GM18508 (cell line): ENCODE measurements around the gene PPP1R37.
A peak's percentile ranks its signal among the peaks of the same experiment; 100 is the strongest.

ENCODE experiments used
- ATAC-seq: cut with Tn5 transposase; IDR thresholded peaks from one replicate; pipeline ENCODE4 v1.9.1; 2021; ENCODE audit warnings: moderate number of reproducible peaks; ENCODE audit not compliant: insufficient read depth, unreplicated experiment

Gene PPP1R37

DNA sequence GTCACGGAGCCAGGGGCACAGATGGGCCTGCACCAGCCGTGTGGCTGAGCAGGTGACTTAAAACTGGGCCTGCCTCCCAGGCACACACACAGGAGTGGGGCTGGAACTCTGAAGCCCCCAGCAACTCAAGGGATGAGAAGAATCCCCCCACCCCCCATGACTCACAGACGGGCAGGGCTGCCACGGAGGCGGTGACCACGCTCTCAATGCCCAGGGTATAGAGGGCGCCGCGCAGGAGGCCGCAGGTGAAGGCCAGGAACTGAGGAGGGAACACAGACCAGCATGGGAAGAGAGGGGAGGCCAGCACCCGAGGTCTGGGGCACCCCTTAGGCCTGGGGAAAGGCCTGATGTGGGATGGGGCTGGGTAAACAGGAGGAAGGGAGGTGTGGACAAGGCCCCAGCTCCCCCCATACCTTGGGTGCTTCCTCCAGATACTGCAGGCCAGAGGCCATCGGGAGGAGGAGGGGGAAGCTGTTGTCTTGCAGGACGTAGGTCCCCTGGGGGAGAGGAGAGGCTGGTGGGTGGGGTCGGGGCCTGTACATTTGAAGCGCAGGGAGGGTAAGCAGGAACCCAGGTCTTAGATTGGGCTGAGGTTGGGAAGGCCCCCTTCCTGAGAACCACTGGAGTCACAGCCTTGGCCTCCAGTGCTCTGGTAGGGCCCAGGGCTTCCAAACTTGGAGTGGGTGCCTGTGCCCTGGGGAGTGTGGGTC lies 70.9 kb downstream of the PPP1R37 start:
- no peak for ATAC-seq

DNA sequence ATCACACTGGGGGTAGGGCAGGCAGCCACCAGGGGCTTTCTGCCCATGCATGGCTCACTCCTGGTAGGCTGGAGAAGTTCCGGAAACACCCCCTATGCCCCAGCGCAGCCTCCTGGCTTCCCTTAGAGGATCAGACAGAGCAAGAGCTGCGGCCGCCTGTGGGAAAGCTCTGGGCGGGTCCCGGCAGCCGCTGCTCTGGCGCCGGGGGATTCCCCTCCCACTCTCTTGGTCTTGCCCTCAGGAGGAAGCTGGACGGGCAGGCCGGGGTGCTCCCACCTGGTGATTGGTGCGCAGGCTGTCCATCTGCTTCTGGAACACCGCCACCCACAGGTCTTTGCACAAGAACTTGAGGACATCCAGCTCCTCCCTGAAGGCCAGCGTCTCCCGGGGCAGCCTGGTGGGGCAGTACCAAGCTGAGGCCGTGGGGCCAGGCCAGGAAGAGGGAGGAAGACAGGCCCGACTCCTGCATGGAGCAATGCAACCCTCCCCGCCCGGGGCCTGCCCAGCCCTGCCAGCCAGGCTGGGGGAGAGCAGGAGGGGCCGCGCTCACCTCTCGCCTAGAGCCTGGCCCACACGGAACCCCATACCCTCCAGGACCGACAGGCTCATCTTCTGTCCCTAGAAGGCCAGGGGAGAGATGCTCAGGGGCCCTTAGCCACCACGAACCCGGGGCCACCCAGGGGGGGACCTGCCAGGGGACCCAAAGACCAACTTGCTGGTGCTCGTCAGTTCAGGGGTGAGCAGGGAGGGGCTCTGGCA lies 71.8 kb downstream of the PPP1R37 start:
- peak; percentile 58 for ATAC-seq

DNA sequence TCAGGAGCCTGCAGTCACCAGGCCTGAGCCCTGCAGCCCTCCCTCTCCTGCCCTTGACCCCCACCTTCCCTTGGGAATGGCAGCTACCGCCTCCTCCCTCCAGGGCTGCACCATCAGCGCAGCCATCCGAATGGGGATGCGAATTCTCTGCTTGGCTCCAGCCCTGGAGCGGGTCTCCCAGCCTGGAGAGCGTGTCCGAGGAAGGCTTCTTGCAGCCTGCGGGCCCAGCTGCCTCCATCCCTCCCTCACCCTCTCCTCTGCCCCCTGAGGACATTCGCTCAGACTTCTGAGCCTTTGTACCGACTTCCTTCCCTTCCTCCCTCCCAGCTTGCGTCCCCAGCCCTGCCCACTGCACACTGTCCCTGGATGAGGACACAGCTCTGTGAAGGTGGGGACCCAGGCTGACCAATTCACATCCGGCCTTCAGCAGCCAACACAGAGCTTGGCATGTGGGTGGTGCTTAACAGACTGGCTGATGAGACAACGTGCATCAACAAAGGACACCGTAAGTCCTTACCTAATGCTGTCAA lies 73.8 kb downstream of the PPP1R37 start:
- ATAC-seq = no peak

DNA sequence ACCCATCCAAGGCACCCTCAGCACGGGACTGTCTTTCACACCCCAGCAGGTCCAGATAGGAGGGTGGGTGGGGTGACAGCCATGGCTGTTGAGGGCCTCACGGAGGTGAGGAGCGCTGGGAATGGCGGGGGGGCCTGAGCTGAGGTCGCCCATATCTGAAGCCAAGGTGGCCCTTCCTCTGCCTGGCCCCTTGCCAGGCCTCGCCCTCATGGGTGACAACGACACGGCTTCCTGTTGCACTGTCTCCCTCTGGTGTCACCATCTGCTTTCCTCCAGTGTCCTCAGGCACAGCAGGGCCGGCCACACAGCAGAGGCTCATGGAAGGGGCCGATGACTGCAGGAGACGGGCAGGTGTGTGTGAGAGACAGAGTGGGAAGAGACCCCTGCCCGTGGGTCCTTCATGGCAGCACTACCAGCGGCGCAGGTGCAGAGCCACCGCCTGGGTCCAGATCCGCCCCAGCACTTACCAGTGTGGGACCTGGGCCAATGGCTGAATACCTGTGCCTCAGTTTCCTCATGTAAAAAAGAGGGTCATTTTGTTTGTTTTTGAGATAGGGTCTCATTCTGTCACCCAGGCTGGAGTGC lies 75.9 kb downstream of the PPP1R37 start:
- ATAC-seq = no peak

DNA sequence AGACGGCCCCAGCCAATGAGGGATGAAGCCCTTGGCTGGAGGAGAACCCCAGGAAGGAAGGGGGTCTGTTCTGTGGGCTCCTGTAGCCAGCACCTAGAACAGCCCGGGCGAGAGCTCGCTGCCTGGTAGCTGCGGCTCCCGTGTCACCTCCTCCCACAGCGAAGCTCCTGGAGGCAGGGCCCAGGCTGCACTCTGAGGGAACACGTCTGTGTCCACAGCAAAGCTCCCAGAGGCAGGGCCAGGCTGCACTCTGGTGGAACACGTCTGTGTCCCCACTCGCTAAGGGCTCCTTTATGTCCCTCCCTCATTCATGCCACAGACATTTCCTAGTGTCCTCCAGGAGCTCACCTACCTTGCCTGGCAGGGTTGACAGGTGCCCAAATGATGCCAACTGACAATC lies 76.6 kb downstream of the PPP1R37 start:
- ATAC-seq = no peak

DNA sequence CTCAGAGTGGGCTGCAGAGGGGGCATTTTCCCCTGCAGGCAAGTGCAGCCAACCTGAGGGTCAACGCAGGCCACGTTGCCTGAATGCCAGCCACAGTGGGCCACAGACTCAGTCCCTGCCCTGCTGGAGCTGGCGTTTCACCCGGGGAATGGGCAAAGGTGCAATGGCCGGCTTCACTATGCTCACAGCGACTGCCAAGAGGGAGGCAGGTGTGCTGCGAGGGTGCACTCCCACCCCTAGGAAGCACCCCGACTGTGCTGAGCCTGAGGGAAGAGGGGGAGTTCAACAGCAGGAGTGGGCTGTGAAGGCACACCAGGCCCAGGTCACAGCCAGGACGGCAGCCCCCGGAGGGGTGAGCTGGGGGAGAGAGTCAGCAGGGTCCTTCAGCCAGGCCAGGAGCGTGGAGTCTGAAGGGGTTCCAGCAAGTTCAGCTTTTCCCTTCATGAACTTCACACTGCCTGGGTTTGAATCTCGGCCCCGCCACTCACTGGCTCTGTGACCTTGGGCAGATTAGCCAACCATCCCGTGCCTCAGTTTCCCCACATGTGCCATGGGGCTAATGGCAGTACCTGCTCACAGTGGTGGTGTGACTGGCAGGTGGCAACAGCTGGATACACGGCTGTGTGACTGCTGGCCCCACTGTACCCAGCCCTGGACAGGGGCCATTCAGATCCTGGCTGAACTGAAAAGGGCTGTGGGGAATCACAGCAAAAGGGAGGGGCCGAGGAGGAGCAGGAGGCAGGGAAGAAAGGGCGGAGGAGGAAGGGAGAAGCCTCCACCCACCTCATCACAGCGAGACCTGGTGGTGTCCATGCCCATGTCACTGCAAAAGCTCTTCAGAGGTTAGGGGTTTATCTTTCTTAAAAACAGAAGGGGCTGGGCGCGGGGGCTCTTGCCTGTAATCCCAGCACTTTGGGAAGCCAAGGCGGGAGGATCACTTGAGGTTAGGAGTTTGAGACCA lies 77.4 kb downstream of the PPP1R37 start:
- ATAC-seq = no peak

DNA sequence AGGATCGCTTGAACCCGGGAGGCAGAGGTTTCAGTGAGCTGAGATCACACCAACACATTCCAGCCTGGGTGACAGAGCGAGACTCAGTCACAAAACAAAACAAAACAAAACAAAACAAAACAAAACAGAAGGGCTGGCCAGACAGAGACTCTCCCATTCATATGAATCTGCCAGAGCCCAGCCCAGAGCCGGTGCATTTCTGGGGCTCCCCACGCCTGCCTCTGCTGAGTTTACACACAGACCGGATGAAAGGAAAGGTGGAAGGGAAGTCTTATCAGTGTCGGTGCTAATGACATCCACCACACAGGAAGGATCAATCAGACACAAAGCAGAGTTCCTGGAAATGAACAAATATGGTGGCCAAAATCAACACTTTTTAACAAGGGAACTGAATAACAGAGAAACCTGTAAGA lies 78.2 kb downstream of the PPP1R37 start:
- ATAC-seq = no peak

DNA sequence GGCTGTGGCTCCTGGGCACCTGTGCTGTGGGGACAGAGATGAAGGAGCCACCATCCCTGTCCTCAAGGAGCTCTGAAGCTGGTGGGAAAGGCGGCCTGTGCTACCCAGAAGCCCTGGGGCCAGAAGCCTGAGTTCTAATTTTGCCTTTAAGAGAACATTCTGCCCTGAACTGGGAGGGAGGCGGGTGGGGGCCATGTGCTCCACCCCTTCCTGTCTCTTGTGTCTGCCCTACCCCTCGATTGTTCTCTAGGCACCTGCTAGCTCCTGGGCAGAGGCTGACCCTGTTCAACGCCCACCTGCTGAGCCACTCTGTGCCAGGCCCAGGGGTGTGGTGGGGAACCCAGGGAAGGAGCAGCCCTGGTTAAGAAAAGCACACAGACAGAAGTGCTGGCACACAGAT lies 79.2 kb downstream of the PPP1R37 start:
- no peak for ATAC-seq

DNA sequence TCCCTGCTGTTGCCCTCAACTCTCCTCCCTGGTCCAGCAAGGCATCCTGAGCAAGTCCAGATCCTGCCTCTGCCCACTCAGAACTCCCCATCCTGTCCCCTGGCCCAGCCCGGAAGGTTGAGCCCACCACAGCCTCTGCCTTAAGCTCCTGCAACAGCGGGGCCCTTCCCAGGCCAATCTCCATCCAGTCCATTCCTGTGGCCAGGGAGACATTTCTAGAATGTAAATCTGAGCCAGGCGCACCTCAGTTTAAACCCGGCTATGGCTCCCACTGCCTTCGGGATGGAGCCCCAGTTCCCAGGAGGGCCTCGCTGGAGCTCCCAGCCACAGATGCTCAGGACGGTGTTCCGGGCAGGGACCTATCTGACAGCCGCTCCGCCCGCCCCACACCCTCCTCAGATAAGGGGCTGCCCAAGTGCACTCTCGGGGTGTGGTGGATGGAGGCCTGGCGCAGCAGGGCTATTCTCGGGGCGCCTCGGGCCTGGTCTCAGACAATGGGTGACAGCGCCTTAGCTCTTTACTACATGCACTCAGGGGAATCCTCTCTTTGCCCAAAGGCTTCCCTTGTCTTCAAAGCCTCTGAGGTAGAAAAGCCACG lies 79.7 kb downstream of the PPP1R37 start:
- no peak for ATAC-seq

DNA sequence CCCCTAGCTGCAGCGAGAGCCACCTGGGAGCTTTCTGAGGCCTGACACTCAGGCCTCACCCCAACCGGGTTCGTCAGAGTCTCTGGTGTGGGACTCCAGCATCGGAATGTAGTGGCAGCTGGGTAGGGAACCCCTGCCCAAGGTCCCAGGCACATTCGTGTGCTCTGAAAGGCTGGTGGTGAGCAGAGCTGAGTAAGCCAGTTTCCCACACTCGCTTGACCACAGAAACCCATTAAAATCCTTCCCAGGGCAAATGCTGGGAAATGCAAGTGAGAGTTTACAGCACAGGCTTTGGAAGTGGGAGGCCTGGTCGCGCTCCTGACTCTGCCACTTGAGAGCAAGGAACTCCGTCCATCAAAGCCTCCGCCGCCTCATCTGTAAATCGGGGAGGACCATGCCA lies 80.8 kb downstream of the PPP1R37 start:
- ATAC-seq = no peak

DNA sequence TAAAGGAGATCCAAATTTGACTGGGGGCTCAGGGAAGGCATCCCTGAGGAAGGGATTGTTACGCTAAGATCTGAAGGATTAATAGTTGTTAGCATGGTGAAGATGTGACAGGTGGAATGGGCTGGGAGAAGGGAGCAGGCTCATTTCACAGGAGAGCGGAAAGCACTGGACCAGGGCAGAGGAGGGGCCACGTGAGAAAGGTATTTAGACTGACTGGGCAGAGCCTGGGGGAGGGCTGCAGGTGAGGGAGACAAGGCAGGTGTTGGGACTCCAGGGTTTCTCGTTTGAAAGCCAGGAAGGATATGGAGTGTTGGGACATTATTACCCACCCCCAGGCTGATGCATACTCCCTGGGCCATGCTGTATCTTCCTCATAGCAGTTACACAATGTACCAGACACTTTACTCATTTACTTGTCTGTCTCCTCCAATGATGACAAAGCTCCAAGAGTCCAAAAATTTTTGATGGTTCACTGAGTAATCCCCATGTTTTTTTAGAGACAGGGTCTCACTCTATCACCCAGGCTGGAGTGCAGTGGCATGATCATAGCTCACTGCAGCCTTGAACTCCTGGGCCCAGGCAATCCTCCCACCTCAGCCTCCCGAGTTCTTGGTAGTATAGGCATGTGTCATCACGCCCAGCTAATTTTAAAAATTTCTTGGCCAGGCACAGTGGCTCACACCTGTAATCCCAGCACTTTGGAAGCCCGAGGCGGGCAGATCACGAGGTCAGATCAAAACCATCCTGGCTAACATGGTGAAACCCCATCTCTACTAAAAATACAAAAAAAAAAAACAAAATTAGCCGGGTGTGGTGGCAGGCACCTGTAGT lies 82.8 kb downstream of the PPP1R37 start:
- no peak for ATAC-seq

DNA sequence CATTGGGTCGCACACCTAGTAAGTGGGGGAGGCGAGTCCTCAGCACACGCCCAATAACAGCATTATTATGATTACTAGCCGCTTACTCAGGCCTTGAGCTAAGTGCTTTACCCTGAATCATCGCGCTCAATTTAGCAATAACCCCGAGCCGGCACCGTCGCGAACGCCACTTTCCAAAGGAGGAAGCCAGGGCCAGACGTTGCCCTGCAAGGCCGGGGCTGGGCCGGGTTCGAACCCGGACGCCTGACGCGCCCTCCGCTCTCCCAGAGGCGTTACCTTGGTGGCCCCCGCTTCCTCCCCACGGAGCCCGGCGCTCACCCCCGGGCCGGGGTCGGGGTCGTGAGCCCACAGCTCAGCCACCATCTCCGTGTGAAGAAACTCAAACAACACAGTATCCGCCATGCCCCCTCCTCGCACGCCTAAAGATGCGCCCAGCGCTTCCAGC lies 84.9 kb downstream of the PPP1R37 start, which contains the start of gene TRAPPC6A:
TRAPPC6A (minus strand) TSS at position 421 of the 445 bp plus-strand sequence; CDS start at position 402, 19 bp downstream.
- no peak for ATAC-seq

DNA sequence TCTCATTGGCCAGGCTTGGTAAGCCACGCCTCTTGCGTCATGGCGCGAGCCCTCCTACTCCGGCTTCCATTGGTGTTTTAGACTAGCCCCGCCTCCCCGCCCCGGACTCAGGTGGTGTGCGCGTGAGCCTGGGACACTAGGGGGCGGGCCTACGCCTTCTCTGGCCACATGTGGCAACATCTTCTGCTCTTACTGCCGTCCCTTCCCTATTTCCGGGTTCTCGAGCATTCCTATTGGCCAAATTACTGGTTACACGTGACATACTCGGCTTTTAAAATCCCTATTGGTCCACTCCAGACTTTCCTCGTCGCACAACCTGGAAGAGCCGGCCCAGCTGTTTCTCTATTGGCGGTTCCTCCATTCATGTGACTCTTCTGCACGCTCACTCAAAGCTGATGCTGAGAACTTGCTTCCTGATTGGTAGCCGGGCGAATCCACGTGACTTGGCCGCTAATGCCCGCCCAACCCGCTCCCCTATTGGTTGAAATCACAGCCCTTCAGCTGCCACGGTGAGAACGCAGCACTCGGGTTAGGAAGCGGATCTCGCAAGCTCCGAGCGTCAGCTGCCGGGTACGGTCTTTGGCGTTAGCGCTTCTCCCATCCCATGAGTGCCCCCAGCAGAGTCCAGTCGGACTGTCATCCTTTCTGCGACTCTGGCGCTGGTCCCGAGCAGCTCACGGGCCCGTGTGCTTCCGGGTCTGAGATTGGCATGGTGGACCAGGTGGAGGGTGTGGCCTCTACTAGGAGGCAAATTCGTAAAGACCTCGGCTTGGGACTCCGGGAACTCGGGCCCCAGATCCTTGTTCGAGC lies 85.5 kb downstream of the PPP1R37 start, which contains the start of gene BLOC1S3:
BLOC1S3 (plus strand) TSS at position 523 of the 810 bp plus-strand sequence. CDS start 513 bp downstream, outside the sequence.
- ATAC-seq = peak; percentile 74

DNA sequence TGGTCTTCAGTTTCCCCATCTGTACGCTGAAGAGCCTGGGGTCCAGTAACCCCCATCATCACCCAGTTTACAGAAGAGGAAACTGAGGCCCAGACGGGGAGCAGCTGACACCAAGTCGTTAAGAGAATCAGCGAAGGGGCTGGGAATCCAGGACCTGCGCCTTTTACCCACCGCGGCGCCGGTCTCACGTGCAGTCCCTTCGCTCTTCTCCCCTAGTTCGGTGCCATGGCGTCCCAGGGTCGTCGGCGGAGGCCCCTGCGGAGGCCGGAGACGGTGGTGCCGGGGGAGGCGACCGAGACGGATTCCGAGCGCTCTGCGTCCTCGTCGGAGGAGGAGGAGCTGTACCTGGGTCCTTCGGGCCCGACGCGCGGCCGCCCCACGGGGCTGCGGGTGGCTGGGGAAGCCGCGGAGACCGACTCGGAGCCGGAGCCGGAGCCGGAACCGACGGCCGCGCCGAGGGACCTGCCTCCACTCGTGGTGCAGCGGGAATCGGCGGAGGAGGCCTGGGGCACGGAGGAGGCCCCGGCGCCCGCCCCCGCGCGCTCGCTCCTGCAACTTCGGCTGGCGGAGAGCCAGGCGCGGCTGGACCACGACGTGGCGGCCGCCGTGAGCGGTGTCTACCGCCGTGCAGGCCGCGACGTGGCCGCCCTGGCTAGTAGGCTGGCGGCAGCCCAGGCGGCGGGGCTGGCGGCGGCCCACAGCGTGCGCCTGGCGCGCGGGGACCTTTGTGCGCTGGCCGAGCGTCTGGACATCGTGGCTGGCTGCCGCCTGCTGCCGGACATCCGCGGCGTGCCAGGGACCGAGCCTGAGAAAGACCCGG lies 86.3 kb downstream of the PPP1R37 start:
- ATAC-seq = no peak

DNA sequence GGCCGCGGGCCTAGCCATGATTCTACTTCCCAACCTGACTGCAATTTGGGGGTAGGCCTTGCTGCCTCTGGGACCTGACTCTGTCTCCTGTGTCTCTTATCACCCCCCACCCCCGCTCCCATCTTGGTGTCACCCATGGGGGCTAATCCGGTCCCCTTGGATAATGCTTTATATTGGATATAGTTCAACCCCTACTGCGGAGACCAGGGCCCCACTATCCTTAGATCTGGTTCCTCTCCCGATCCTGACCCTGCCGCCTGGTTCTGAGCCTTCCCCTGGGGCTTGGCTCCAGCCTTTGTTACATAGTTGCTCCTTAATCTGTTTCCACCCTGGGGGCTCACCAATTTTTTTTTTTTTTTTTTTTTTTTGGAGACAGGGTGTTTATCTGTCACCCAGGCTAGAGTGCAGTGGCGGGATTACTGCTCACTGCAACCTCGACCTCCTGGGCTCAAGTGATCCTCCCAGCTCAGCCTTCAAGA lies 87.0 kb downstream of the PPP1R37 start:
- ATAC-seq = no peak

DNA sequence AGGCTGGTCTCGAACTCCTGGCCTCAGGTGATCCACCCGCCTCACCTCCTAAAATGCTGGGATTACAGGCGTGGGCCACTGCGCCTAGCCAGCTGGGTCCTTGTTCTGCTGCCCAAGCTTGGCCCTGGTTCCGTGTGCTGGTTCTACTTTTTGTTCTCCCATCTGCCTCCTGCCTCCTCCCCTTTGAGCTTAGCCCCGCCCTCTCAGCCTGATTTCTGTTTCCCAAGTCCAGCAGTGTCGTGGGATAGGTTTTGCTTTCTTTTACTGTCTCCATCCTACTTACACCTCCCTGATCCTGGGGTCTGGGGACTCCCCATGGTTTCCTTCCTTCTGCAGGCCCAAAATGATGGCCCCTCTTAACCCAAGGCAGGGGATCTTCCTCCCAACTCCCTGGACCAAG lies 88.0 kb downstream of the PPP1R37 start:
- ATAC-seq = no peak

DNA sequence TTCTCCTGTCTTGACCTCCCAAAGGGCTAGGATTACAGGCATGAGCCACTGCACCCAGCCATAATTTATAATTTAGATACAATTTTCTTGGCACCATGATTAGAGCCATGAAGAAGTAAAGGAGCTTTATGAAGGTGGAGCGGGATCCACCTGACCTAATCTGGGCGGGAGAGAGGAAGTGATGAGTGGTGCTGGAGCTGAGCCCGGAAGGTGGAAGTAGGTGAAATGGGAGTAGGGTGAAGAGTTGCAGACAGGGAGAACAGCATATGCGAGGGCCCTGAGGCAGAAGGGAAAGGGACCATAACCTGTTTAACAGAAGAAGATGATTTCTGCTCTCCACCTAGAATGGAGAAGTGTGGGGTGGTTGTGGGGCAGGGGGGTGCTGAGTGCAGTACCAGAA lies 89.8 kb downstream of the PPP1R37 start:
- ATAC-seq = no peak
